HTERT RPE-1 (cell line): ENCODE measurements around the gene TREML1.
"Not testable (repeated sequence)": the region's sequence is repeated elsewhere in the genome, so short reads cannot be mapped to it uniquely, and the experiment has no call there.

Experiments
- in situ Hi-C: fragments of 300-500 bp; cut with MboI; formaldehyde crosslinking; loops from 4 replicates; pipeline ENCODE4 v1.14.3; 2020; ENCODE audit warnings: low sequenced_read_pairs

Gene TREML1

DNA sequence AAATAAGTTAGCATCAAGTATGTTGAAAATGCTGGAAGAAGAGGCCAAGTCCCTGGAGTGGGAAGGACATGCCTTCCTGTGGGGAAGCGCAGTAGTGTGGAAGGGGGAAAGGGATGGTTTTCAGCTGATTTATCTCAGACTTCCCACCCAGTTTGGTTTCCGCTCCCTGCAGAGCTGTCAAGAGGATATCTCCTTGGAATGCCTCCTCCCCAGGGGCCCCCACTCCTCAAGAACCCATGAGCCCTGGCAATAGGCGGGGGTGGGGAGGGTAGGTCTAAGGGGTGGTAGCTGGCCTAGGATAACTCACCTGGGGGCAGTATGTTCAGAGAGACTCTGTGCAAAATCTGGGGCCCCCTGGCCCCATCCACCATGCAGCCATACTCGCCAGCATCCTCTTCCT, 696 bp downstream of the TREML1 start:
- in situ Hi-C loops: no loop called here

GRCh38 chr6:41150671-41151070, 3.5 kb downstream of the TREML1 start:
- in situ Hi-C loops: no loop called here

- in situ Hi-C loops: no loop called here
These were observed 6.2 kb downstream of the TREML1 start for GRCh38 chr6:41147917-41148316.

DNA sequence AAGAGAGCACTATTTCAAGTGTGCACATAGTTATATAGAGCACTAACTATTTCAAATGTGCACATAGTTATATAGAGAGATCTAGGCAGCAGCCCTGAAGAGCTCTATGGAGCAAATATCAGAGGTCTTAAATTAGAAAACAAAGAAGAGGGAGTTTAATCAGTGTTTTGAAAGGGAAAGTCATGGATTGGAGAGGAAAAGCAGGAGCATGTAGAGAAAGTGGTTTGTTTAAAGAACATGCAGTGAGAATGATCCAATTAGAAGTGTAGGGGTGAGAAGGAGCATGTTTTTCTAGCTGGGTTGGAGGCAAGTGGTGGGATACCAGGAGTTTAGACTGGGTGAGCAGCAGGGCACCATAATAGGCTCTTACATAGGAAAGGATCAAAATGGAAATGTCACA, 17.2 kb downstream of the TREML1 start:
- in situ Hi-C loops: no loop called here

- in situ Hi-C loops: no loop called here
These were observed 18.9 kb downstream of the TREML1 start for GRCh38 chr6:41135062-41135832.

GRCh38 chr6:41132254-41132653, 21.9 kb downstream of the TREML1 start:
- in situ Hi-C loops: no loop called here

- in situ Hi-C loops: no loop called here
These were observed 28.9 kb downstream of the TREML1 start for GRCh38 chr6:41125282-41125681.

DNA sequence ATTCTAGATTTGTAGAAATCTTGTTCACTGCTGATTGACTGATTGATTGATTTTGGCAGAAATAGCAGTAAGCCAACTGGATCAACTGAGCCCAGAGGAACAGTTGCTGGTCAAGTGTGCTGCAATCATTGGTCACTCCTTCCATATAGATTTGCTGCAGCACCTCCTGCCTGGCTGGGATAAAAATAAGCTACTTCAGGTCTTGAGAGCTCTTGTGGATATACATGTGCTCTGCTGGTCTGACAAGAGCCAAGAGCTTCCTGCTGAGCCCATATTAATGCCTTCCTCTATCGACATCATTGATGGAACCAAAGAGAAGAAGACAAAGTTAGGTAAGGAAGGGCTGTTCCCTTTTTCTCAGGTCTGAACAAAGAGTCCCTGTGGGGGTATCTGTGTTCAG, 31.2 kb downstream of the TREML1 start:
- in situ Hi-C loops: no loop called here

- in situ Hi-C loops: no loop called here
These were observed 31.8 kb downstream of the TREML1 start for GRCh38 chr6:41122373-41122772.

GRCh38 chr6:41120058-41120457, 34.1 kb downstream of the TREML1 start:
- in situ Hi-C loops: no loop called here

GRCh38 chr6:41119508-41119907, 34.6 kb downstream of the TREML1 start:
- in situ Hi-C loops: no loop called here

DNA sequence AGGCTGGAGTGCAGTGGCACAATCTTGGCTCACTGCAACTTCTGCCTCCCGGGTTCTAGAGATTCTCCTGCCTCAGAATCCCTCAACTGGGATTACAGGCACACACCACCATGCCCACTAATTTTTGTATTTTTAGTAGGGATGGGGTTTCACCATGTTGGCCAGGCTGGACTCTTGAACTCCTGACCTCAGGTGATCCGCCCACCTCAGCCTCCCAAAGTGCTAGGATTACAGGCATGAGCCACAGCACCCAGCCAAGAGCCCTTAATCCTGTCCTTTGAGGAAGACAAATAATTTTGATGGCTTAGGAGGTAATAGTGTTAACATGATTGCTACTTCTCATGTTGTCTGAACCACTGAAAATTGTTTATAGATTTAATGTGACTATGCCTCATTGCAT, 39.1 kb downstream of the TREML1 start:
- in situ Hi-C loops: not testable (repeated sequence)

DNA sequence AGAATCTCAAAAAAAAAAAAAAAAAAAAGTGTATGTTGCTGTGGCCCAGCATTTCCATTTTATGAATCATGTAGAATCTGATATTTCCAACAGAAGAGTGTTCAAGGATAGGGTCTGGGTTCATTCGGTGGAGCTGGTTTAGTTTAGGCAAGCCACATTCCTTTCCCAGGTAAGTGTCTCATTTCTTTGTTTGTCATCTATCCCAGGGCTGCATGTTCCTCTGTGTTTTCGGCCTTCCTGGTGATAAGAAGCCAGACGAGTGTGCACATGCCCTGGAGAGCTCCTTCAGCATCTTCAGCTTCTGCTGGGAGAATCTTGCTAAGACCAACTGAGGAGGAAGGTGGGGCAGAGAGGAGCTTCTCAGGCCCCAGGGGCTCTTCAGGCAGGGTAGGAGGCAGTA, 43.1 kb downstream of the TREML1 start:
- in situ Hi-C loops: no loop called here

- in situ Hi-C loops: no loop called here
These were observed 50.3 kb downstream of the TREML1 start for GRCh38 chr6:41103847-41104246.

- in situ Hi-C loops: no loop called here
These were observed 53.3 kb downstream of the TREML1 start for GRCh38 chr6:41100871-41101287.
